GM23338 (cell line): Measurements from ENCODE around the gene PPL. TPM values are rescaled to one million over a fixed set of nuclear protein-coding genes. Genes with fewer than 3 reads are reported as not detected.

Experiments
- ATAC-seq: fragments of 200-7000 bp; cut with Tn5 transposase; 3 replicates; pipeline ENCODE4 v1.9.1; 2020
- DNase-seq: peaks from one replicate; pipeline ENCODE4 v3.0.0-alpha.2; 2015; ENCODE audit warnings: low spot score
- H2AFZ ChIP-seq: fragments of 200-600 bp; sonication (generic); 2 replicates; pipeline ENCODE4 v1.8.0; 2016; ENCODE audit warnings: antibody characterized with exemption, mild to moderate bottlenecking, moderate library complexity
- H3F3A ChIP-seq: fragments of 200-600 bp; sonication (generic); replicated peaks from 2 replicates; pipeline ENCODE4 v1.8.0; 2017; ENCODE audit warnings: antibody characterized with exemption, mixed run types, low read depth
- H3K27ac ChIP-seq: fragments of 200-600 bp; sonication (generic); 2 replicates; pipeline ENCODE4 v1.6.1; 2016; ENCODE audit warnings: low read depth
- H3K27me3 ChIP-seq: fragments of 200-600 bp; sonication (generic); 2 replicates; pipeline ENCODE4 v1.8.0; 2016; ENCODE audit warnings: mild to moderate bottlenecking, mixed run types, moderate library complexity; ENCODE audit not compliant: insufficient read depth
- H3K36me3 ChIP-seq: fragments of 200-600 bp; sonication (generic); 2 replicates; pipeline ENCODE4 v1.8.0; 2016; ENCODE audit warnings: mild to moderate bottlenecking; ENCODE audit not compliant: insufficient read depth
- H3K4me1 ChIP-seq: fragments of 200-600 bp; sonication (generic); 2 replicates; pipeline ENCODE4 v1.8.0; 2016; ENCODE audit warnings: mild to moderate bottlenecking, moderate library complexity; ENCODE audit not compliant: insufficient read depth
- H3K4me2 ChIP-seq: fragments of 200-600 bp; sonication (generic); 2 replicates; pipeline ENCODE4 v1.7.1; 2017; ENCODE audit warnings: mixed run types
- H3K4me3 ChIP-seq: fragments of 200-600 bp; sonication (generic); 2 replicates; pipeline ENCODE4 v1.6.1; 2016; ENCODE audit warnings: mixed run types
- H3K79me2 ChIP-seq: fragments of 200-600 bp; sonication (generic); replicated peaks from 2 replicates; pipeline ENCODE4 v1.8.0; 2017; ENCODE audit warnings: mild to moderate bottlenecking; ENCODE audit not compliant: insufficient read depth
- H3K9me2 ChIP-seq: fragments of 200-600 bp; sonication (generic); 2 replicates; pipeline ENCODE4 v1.8.0; 2017; ENCODE audit not compliant: insufficient read depth
- H4K20me1 ChIP-seq: fragments of 200-600 bp; sonication (generic); replicated peaks from 2 replicates; pipeline ENCODE4 v1.8.0; 2017; ENCODE audit warnings: mild to moderate bottlenecking; ENCODE audit not compliant: insufficient read depth
- H3K27ac Mint-ChIP-seq: 2 replicates; pipeline ENCODE4 v1.8.0; 2020; ENCODE audit warnings: inconsistent platforms, mild to moderate bottlenecking, moderate library complexity, mixed read lengths
- H3K27me3 Mint-ChIP-seq: 3 replicates; pipeline ENCODE4 v1.8.0; 2022; ENCODE audit warnings: low read depth, mild to moderate bottlenecking, moderate library complexity, mixed read lengths, inconsistent platforms; ENCODE audit not compliant: insufficient read depth, poor library complexity
- H3K36me3 Mint-ChIP-seq: 3 replicates; pipeline ENCODE4 v1.8.0; 2021; ENCODE audit warnings: low read depth, mild to moderate bottlenecking, inconsistent platforms, moderate library complexity, mixed read lengths
- H3K4me1 Mint-ChIP-seq: 3 replicates; pipeline ENCODE4 v1.8.0; 2020; ENCODE audit warnings: mild to moderate bottlenecking, inconsistent platforms, mixed read lengths
- H3K4me3 Mint-ChIP-seq: 3 replicates; pipeline ENCODE4 v1.8.0; 2021; ENCODE audit warnings: moderate library complexity, mild to moderate bottlenecking, inconsistent platforms, mixed read lengths
- H3K9me3 Mint-ChIP-seq: 3 replicates; pipeline ENCODE4 v1.8.0; 2020; ENCODE audit warnings: moderate library complexity, mild to moderate bottlenecking, inconsistent platforms, mixed read lengths
- CREB1 ChIP-seq: fragments of 250-450 bp; sonication (Bioruptor Pico); IDR thresholded peaks from 2 replicates; pipeline ENCODE4 v1.5.0; 2020; ENCODE audit warnings: low read depth, mild to moderate bottlenecking, moderate library complexity
- EZH2 ChIP-seq: fragments of 200-600 bp; sonication (generic); IDR thresholded peaks from one replicate; pipeline ENCODE4 v1.8.0; 2017; ENCODE audit warnings: antibody characterized with exemption, mild to moderate bottlenecking, low read depth; ENCODE audit not compliant: unreplicated experiment
- EZH2phosphoT487 ChIP-seq: fragments of 200-600 bp; sonication (generic); IDR thresholded peaks from one replicate; pipeline ENCODE4 v1.8.1; 2018; ENCODE audit warnings: antibody characterized with exemption; ENCODE audit not compliant: unreplicated experiment
- POLR2AphosphoS5 ChIP-seq: IDR thresholded peaks from 2 replicates; pipeline ENCODE4 v1.6.1; 2016; ENCODE audit warnings: antibody characterized with exemption, low read depth
- STAT1 ChIP-seq: IDR thresholded peaks from one replicate; pipeline ENCODE4 v1.6.1; 2016; ENCODE audit warnings: antibody characterized with exemption; ENCODE audit not compliant: unreplicated experiment
- ZNF114 ChIP-seq: fragments of 250-450 bp; sonication (Bioruptor Pico); IDR thresholded peaks from 2 replicates; pipeline ENCODE4 v1.5.0; 2020; ENCODE audit warnings: mild to moderate bottlenecking, moderate library complexity
- polyA plus RNA-seq: library from polyadenylated mRNA; unstranded; fragments of >200 nt; fragmentation: Nextera tagmentation; extraction: Ambion mirVana; gene quantifications from 2 replicates; pipeline ENCODE4 v1.2.1, GENCODE V29; 2016
- total RNA-seq: library from RNA; depleted of rRNA; stranded (reverse); fragments of >200 nt; shearing (Covaris generic); gene quantifications from 2 replicates; pipeline ENCODE4 v1.2.3, GENCODE V29; 2014
- TF ChIP-seq, protein P1 (sequence below): IDR thresholded peaks from one replicate; pipeline ENCODE4 v1.6.1; 2018; ENCODE audit warnings: antibody characterized with exemption; ENCODE audit not compliant: unreplicated experiment
- TF ChIP-seq, protein P2 (sequence below): IDR thresholded peaks from 2 replicates; pipeline ENCODE4 v1.6.1; 2016; ENCODE audit warnings: antibody characterized with exemption
- TF ChIP-seq, protein P3 (sequence below), 2 experiments: fragments of 200-600 bp in 1 of 2; sonication (generic) in 1 of 2; conservative IDR thresholded peaks; 2 replicates each; pipeline versions ENCODE4 v1.5.1 to v1.6.1; 2016 to 2017; ENCODE audit warnings: antibody characterized with exemption in 2 of 2, low read depth in 2 of 2, mild to moderate bottlenecking in 2 of 2, moderate library complexity in 1 of 2
- TF ChIP-seq, protein P4 (sequence below): fragments of 250-450 bp; sonication (Bioruptor Pico); IDR thresholded peaks from 2 replicates; pipeline ENCODE4 v1.5.0; 2020; ENCODE audit warnings: mild to moderate bottlenecking, moderate library complexity

Gene PPL
- total and polyA plus RNA-seq, 2 experiments from 2014 or later, result 10.6 to 31.7 TPM

DNA sequence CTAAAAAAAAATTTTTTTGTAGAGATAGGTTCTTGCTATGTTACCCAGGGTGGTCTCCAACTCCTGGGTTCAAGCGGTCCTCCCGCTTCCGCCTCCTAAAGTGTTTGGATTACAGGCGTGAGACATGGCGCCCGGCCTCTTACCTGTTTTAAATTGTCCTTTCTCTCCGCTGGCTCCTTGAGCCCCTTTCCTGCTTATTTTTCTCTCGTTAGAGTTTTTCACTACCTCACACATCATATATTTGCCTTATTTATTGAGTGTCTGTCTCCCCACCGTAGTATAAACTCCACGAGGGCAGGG lies 20.4 kb upstream of the PPL start:
- H3K4me3 Mint-ChIP-seq, result peak overlapping the region; percentile 87
- Histone ChIP-seq H2AFZ (peak overlapping the region; percentile 100), H3K27ac (peak overlapping the region; percentile 66; the same call in 1 of the 2 replicates), H3F3A (0 out of 2 replicates have a peak, but pooled peaks cover 4% of the 10 kb centered on the region), H3K4me1 (peaks cover 13% of the 10 kb centered on the region; the same call in 1 of the 2 replicates), H3K27me3 (no peaks in the 10 kb centered on the region), H4K20me1 (no peaks in the 10 kb centered on the region), H3K79me2 (no peaks in the 10 kb centered on the region), H3K4me3 (peak overlapping the region; percentile 91), H3K4me2 (peak overlapping the region; percentile 90), H3K36me3 (no peaks in the 10 kb centered on the region), H3K9me2 (no peaks in the 10 kb centered on the region)
- no peak for TF ChIP-seq EZH2
- TF ChIP-seq, protein P1, sequence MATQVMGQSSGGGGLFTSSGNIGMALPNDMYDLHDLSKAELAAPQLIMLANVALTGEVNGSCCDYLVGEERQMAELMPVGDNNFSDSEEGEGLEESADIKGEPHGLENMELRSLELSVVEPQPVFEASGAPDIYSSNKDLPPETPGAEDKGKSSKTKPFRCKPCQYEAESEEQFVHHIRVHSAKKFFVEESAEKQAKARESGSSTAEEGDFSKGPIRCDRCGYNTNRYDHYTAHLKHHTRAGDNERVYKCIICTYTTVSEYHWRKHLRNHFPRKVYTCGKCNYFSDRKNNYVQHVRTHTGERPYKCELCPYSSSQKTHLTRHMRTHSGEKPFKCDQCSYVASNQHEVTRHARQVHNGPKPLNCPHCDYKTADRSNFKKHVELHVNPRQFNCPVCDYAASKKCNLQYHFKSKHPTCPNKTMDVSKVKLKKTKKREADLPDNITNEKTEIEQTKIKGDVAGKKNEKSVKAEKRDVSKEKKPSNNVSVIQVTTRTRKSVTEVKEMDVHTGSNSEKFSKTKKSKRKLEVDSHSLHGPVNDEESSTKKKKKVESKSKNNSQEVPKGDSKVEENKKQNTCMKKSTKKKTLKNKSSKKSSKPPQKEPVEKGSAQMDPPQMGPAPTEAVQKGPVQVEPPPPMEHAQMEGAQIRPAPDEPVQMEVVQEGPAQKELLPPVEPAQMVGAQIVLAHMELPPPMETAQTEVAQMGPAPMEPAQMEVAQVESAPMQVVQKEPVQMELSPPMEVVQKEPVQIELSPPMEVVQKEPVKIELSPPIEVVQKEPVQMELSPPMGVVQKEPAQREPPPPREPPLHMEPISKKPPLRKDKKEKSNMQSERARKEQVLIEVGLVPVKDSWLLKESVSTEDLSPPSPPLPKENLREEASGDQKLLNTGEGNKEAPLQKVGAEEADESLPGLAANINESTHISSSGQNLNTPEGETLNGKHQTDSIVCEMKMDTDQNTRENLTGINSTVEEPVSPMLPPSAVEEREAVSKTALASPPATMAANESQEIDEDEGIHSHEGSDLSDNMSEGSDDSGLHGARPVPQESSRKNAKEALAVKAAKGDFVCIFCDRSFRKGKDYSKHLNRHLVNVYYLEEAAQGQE, result no peak
- TF ChIP-seq, protein P2, sequence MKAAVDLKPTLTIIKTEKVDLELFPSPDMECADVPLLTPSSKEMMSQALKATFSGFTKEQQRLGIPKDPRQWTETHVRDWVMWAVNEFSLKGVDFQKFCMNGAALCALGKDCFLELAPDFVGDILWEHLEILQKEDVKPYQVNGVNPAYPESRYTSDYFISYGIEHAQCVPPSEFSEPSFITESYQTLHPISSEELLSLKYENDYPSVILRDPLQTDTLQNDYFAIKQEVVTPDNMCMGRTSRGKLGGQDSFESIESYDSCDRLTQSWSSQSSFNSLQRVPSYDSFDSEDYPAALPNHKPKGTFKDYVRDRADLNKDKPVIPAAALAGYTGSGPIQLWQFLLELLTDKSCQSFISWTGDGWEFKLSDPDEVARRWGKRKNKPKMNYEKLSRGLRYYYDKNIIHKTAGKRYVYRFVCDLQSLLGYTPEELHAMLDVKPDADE, result no peak
- TF ChIP-seq, protein P3, sequence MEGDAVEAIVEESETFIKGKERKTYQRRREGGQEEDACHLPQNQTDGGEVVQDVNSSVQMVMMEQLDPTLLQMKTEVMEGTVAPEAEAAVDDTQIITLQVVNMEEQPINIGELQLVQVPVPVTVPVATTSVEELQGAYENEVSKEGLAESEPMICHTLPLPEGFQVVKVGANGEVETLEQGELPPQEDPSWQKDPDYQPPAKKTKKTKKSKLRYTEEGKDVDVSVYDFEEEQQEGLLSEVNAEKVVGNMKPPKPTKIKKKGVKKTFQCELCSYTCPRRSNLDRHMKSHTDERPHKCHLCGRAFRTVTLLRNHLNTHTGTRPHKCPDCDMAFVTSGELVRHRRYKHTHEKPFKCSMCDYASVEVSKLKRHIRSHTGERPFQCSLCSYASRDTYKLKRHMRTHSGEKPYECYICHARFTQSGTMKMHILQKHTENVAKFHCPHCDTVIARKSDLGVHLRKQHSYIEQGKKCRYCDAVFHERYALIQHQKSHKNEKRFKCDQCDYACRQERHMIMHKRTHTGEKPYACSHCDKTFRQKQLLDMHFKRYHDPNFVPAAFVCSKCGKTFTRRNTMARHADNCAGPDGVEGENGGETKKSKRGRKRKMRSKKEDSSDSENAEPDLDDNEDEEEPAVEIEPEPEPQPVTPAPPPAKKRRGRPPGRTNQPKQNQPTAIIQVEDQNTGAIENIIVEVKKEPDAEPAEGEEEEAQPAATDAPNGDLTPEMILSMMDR (conservative IDR thresholded peaks at IDR 0.05; ENCODE audit: low read depth in 2 of 2), result no peak
- no peak for TF ChIP-seq STAT1
- TF ChIP-seq CREB1 (CRISPR knock-in tag), result no peak
- no peak for TF ChIP-seq ZNF114
- TF ChIP-seq EZH2phosphoT487, result no peak
- TF ChIP-seq POLR2AphosphoS5, result no peak
- peaks cover 8% of the 10 kb centered on the region for H3K27me3 Mint-ChIP-seq
- H3K27ac Mint-ChIP-seq, result peak overlapping the region; percentile 42; the same call in 1 of the 2 replicates
- H3K4me1 Mint-ChIP-seq, result peaks cover 16% of the 10 kb centered on the region
- no peak for DNase-seq
- ATAC-seq, result no peak
- H3K36me3 Mint-ChIP-seq, result no peaks in the 10 kb centered on the region
- no peaks in the 10 kb centered on the region for H3K9me3 Mint-ChIP-seq

DNA sequence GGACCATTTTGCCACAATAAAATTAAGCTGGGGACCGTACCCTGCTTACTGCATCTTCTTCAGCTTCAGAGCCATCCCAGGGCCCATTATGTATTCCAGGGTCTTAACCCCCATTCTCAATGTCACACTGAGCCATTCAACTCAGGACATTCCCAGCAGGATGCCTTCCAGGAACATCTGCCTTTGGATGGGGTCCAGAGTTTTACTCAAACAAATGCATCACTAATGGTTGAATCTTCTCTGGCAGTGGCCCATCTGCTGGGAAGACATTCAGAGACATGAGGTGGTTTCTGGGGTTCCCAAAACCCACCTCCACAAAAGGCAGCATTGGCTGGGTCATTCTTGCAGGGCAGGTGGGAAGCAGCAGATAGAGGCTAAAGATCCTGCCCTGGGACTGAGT lies 17.8 kb upstream of the PPL start:
- H3K79me2 ChIP-seq, result no peaks in the 10 kb centered on the region
- H3K27me3 ChIP-seq, result no peaks in the 10 kb centered on the region
- no peaks in the 10 kb centered on the region for H3K36me3 Mint-ChIP-seq
- H3K27me3 Mint-ChIP-seq, result peaks cover 8% of the 10 kb centered on the region
- no peaks in the 10 kb centered on the region for H4K20me1 ChIP-seq
- H3K9me3 Mint-ChIP-seq, result no peaks in the 10 kb centered on the region
- no peak overlapping the region for H3K4me3 ChIP-seq
- ATAC-seq (no peak), DNase-seq (no peak)
- no peak overlapping the region for H3K27ac Mint-ChIP-seq
- H3K9me2 ChIP-seq, result no peaks in the 10 kb centered on the region
- H2AFZ ChIP-seq, result no peak overlapping the region
- H3K4me3 Mint-ChIP-seq, result no peak overlapping the region
- peaks cover 18% of the 10 kb centered on the region for H3K4me1 Mint-ChIP-seq
- peaks cover 13% of the 10 kb centered on the region; the same call in 1 of the 2 replicates for H3K4me1 ChIP-seq
- H3K27ac ChIP-seq, result no peak overlapping the region
- 0 out of 2 replicates have a peak, but pooled peaks cover 4% of the 10 kb centered on the region for H3F3A ChIP-seq
- H3K36me3 ChIP-seq, result no peaks in the 10 kb centered on the region
- H3K4me2 ChIP-seq, result no peak overlapping the region
- TF ChIP-seq, protein P4, sequence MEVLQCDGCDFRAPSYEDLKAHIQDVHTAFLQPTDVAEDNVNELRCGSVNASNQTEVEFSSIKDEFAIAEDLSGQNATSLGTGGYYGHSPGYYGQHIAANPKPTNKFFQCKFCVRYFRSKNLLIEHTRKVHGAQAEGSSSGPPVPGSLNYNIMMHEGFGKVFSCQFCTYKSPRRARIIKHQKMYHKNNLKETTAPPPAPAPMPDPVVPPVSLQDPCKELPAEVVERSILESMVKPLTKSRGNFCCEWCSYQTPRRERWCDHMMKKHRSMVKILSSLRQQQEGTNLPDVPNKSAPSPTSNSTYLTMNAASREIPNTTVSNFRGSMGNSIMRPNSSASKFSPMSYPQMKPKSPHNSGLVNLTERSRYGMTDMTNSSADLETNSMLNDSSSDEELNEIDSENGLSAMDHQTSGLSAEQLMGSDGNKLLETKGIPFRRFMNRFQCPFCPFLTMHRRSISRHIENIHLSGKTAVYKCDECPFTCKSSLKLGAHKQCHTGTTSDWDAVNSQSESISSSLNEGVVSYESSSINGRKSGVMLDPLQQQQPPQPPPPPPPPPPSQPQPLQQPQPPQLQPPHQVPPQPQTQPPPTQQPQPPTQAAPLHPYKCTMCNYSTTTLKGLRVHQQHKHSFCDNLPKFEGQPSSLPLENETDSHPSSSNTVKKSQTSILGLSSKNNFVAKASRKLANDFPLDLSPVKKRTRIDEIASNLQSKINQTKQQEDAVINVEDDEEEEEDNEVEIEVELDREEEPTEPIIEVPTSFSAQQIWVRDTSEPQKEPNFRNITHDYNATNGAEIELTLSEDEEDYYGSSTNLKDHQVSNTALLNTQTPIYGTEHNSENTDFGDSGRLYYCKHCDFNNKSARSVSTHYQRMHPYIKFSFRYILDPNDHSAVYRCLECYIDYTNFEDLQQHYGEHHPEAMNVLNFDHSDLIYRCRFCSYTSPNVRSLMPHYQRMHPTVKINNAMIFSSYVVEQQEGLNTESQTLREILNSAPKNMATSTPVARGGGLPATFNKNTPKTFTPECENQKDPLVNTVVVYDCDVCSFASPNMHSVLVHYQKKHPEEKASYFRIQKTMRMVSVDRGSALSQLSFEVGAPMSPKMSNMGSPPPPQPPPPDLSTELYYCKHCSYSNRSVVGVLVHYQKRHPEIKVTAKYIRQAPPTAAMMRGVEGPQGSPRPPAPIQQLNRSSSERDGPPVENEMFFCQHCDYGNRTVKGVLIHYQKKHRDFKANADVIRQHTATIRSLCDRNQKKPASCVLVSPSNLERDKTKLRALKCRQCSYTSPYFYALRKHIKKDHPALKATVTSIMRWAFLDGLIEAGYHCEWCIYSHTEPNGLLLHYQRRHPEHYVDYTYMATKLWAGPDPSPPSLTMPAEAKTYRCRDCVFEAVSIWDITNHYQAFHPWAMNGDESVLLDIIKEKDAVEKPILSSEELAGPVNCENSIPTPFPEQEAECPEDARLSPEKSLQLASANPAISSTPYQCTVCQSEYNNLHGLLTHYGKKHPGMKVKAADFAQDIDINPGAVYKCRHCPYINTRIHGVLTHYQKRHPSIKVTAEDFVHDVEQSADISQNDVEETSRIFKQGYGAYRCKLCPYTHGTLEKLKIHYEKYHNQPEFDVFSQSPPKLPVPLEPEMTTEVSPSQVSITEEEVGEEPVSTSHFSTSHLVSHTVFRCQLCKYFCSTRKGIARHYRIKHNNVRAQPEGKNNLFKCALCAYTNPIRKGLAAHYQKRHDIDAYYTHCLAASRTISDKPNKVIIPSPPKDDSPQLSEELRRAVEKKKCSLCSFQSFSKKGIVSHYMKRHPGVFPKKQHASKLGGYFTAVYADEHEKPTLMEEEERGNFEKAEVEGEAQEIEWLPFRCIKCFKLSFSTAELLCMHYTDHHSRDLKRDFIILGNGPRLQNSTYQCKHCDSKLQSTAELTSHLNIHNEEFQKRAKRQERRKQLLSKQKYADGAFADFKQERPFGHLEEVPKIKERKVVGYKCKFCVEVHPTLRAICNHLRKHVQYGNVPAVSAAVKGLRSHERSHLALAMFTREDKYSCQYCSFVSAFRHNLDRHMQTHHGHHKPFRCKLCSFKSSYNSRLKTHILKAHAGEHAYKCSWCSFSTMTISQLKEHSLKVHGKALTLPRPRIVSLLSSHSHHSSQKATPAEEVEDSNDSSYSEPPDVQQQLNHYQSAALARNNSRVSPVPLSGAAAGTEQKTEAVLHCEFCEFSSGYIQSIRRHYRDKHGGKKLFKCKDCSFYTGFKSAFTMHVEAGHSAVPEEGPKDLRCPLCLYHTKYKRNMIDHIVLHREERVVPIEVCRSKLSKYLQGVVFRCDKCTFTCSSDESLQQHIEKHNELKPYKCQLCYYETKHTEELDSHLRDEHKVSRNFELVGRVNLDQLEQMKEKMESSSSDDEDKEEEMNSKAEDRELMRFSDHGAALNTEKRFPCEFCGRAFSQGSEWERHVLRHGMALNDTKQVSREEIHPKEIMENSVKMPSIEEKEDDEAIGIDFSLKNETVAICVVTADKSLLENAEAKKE (CRISPR knock-in tag), result no peak
